ENCODE results near the gene TGFBR3.
A peak's percentile ranks its signal among the peaks of the same experiment; 100 is the strongest.

Gene TGFBR3

DNA sequence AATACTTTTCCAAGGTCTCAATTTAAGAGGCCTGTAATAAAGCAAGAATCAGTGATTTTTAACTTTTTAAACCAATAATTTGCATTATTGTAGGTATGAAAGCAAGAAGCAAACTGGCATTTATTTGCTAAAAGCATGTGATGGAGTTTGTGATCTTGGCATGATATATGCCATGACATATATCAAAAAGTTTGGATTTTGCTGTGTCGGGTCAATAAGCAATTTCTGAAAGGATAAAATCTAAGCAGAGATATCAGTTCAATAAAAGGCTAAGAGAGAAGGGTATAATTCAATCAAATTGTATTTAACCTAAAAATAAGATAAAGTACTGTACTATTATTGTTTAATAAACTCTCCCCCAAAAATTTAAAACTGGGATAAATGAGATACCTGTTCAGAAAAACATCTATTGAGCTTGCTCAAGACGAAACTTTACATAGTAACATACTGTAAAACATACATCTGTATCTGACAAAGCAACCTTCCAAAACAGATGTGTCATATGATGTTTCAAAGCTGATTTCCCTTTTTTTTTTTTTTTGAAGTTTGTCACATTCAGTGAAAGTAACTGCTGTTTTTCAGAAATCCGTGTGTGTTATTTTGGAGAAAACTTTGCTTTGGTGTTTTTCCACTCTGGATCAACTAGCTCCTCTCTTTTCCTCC, 74.5 kb downstream of the TGFBR3 start:
- no peak for DNase-seq (ENCODE audit: extremely low read depth, low read depth)
- TF ChIP-seq, protein P1, sequence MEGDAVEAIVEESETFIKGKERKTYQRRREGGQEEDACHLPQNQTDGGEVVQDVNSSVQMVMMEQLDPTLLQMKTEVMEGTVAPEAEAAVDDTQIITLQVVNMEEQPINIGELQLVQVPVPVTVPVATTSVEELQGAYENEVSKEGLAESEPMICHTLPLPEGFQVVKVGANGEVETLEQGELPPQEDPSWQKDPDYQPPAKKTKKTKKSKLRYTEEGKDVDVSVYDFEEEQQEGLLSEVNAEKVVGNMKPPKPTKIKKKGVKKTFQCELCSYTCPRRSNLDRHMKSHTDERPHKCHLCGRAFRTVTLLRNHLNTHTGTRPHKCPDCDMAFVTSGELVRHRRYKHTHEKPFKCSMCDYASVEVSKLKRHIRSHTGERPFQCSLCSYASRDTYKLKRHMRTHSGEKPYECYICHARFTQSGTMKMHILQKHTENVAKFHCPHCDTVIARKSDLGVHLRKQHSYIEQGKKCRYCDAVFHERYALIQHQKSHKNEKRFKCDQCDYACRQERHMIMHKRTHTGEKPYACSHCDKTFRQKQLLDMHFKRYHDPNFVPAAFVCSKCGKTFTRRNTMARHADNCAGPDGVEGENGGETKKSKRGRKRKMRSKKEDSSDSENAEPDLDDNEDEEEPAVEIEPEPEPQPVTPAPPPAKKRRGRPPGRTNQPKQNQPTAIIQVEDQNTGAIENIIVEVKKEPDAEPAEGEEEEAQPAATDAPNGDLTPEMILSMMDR (IDR thresholded peaks at IDR 0.05; ENCODE audit: low read depth, low read length): no peak

DNA sequence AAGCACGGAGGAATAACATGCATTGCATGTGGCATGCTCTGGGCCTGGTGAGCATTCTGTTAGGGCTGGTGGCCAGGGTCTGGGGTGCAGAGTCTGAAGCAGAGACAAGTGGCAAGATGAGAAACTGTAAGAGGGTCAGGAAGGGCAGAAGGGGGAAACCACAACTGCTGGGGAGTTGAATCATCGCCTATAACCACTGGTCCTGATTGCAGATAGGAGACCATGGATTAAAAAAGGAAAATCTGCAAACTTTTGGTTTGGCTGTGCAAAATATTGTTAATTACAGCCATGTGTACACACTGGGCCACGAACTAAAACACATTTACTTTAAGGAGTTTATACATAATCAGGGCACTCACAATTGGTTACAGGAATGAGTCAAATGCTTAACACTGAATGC, 76.6 kb downstream of the TGFBR3 start:
- TF ChIP-seq, protein P1 (IDR thresholded peaks at IDR 0.05; ENCODE audit: low read depth, low read length): no peak
- peak; percentile 38 for DNase-seq (ENCODE audit: extremely low read depth, low read depth)

DNA sequence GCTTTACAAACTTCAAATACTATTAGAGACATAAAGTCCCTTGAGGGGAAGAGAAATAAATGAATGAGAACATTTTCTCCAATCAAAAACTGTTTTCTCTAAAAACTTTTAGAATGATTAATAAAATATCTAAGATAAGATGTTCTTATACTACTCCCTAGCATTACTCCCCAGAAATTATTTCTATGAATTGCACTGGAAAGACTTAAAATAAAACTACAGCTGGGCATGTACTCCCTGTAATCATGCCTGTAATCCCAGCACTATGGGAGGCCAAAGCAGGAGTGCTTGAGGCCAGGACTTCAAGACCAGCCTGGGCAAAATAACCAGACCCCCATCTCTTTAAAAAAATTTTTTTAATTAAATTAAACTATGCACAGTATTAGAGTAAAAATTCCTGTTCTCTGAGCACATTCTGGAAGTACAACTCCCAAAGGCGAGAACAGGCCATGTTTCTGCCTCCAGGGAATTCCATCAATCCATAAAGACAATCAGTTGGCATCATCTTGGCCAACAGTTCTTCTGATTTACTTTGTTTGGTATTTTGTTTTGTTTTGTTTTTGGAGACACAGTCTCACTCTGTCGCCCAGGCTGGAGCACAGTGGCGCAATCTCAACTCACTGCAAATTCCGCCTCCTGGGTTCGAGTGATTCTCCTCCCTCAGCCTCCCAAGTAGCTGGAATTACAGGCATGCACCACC, 77.9 kb downstream of the TGFBR3 start:
- TF ChIP-seq, protein P1 (IDR thresholded peaks at IDR 0.05; ENCODE audit: low read depth, low read length): no peak
- DNase-seq (ENCODE audit: extremely low read depth, low read depth): no peak

DNA sequence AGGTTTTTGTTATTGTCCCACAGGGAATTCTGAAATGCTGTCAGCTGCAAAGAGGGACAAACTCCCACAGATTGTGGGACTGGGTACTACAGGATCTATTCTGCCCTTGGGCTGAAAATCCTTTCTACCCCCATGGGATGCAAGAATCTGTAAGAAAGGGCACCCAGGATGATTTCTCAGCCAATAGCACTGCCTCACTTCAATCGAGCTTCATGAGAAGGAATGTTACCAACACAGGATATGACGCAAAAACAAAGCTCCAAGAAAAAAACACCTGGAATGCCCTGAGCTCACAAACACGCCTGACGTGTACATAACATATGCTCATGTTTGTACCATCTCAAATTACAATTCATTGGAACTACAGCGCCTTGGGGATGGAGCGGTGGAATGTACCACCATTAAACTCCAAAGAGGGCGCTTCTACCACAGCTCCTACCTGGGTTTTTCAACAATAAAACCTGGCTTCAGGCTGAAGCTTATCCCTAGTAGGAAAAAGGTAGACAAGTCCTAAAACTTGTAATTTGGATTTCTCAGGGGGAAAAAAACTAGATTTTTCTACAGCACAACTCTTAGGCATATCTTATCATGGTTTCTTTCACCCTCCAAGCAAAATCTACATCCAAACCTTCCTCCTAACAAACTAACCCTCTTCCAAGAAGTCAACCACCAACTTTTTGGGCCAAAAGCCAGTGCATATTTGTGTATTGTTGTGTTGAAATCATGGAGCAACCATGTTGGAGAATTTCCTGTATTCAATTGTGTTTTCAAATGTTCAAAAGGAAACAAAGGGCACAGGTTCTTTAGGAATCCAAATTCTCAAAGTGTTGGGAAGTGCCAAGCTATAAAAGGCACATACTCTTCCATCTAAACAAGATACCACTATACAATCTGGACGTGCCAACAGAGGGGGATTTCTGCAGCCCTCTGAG, 78.9 kb downstream of the TGFBR3 start:
- DNase-seq (ENCODE audit: extremely low read depth, low read depth): peak; percentile 45
- TF ChIP-seq, protein P1 (IDR thresholded peaks at IDR 0.05; ENCODE audit: low read depth, low read length): no peak

DNA sequence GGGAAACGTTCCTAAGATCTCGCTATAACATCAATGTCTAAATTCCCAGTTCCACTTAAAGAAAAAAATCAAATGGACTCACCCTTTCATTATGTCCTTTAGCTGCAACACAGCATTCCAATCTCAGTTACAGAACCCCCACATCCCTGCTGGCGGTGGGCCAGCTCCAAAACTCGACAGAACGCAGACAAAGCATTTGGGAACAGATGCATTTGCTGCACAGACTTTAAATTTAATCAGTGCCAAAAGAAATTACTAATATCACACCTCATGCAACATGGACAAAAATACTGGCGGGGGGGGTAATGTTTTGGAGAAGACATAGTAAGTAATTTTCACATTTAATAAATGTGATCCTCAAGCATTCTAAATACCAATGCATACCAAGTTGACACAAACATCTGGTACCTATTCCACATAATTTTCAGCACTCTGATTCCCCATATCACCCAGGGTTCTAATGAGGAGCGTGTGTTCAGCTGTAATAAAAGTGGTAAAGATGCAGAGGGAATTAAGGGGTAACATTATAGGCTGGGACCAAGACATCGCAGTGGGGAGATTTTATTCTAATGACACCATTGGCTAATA, 79.7 kb downstream of the TGFBR3 start:
- TF ChIP-seq, protein P1 (IDR thresholded peaks at IDR 0.05; ENCODE audit: low read depth, low read length): no peak
- no peak for DNase-seq (ENCODE audit: extremely low read depth, low read depth)

DNA sequence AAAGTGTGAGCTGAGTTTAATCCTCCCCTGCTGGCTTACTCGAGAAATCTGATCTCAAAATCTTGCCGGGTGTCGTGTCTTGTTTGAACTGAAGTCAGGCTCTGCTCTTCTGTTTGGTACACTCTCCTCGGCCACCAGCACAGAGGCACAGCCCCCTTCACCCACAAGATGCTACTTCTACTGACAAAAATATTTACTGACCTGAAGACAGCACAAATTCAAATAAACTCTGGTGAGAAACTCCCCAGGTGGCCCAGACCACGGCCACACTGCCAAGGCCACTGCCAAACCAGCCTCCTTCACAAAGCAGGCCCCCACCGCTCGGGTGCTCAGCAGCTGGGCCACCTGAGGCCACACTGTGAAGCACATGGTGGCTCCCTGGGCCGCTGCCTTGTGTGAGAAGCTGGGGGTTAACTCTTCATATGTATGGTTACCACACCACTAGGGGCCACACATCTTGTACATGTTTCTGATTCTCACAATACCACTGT, 80.6 kb downstream of the TGFBR3 start:
- TF ChIP-seq, protein P1 (IDR thresholded peaks at IDR 0.05; ENCODE audit: low read depth, low read length): no peak
- DNase-seq (ENCODE audit: extremely low read depth, low read depth): no peak
